ENCODE results near the gene PDP2. TPM values are rescaled to one million over a fixed set of nuclear protein-coding genes. Genes with fewer than 3 reads are reported as not detected.

PDP2 gene
- total RNA-seq, 4 donors from 2014 or later: 3.7 to 11.7 (median 5.8) TPM

- Histone ChIP-seq H3K4me1 (peaks cover 3 to 25% (median 21%) of the 10 kb centered on the region in 3 donors), H3K4me3 (no peak overlapping the region), H3K36me3 (no peaks in the 10 kb centered on the region), H3K9me3 (no peaks in the 10 kb centered on the region), H3K27ac (no peak overlapping the region), H3K27me3 (no peaks in the 10 kb centered on the region)
- no peak for TF ChIP-seq POLR2A (IDR thresholded peaks at IDR 0.05)
- no peak for TF ChIP-seq EP300 (IDR thresholded peaks at IDR 0.05)
- no peak for TF ChIP-seq POLR2AphosphoS5 (IDR thresholded peaks at IDR 0.05)
- no peak for TF ChIP-seq CTCF (IDR thresholded peaks at IDR 0.05)
- no peak for ATAC-seq
- 80 to 95% methylated on average over 1 to 2 of the region's 14 CpGs for WGBS, 2 donors (ENCODE audit: low coverage in 1 of 2)
These were observed 28.6 kb downstream of the PDP2 start for GRCh38 chr16:66908762-66909559.

DNA sequence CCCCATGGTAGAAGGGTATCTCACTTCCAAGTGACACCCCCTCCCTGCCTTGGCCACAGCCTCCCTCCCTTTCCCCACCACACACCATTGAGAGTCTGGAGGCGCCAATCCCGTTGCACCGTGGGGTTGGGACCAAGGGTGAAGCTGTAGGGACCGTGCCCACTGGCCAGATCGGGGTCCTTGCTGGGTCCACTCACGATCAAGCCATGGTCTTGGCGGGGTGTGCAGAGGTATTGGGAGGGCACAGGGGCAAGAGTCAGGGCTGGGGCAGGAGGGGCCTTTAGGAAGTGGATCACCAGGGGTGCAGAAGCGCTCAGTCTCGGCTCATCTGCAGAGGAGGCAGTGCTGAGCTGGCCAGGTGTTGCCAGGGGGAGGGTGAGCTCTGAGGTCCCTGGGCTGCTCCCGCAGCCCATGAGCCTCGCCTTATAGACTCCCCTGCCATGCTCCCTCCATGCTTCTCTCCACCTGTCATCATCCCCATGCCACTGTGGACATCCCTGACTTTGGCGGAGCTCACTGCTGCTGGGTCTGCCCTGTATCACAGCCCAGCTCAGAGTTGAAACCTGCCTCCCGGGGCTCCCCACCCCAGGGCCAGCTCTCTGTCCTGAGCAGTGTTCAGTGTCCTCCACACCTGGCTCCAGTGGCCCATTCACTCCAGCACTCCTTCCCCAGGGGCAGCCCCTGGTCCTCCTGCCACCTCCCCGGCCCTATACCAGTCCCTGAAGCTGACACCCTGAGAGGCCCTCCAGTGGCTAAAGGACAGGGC lies 30.0 kb downstream of the PDP2 start:
- no peaks in the 10 kb centered on the region for H3K9me3 ChIP-seq
- 86% methylated on average over 1 of the region's 14 CpGs; no CpG with 5 or more reads in 1 of the 2 donors for WGBS, 2 donors (ENCODE audit: low coverage in 1 of 2)
- no peak for TF ChIP-seq CTCF (IDR thresholded peaks at IDR 0.05)
- TF ChIP-seq POLR2A (IDR thresholded peaks at IDR 0.05): no peak
- no peak for TF ChIP-seq POLR2AphosphoS5 (IDR thresholded peaks at IDR 0.05)
- no peak for TF ChIP-seq EP300 (IDR thresholded peaks at IDR 0.05)
- no peak for ATAC-seq
- H3K4me3 ChIP-seq: no peak overlapping the region
- no peaks in the 10 kb centered on the region for H3K36me3 ChIP-seq
- peaks cover 0 to 11% (median 7%) of the 10 kb centered on the region in 3 donors for H3K4me1 ChIP-seq
- no peaks in the 10 kb centered on the region for H3K27me3 ChIP-seq
- H3K27ac ChIP-seq: no peak overlapping the region

DNA sequence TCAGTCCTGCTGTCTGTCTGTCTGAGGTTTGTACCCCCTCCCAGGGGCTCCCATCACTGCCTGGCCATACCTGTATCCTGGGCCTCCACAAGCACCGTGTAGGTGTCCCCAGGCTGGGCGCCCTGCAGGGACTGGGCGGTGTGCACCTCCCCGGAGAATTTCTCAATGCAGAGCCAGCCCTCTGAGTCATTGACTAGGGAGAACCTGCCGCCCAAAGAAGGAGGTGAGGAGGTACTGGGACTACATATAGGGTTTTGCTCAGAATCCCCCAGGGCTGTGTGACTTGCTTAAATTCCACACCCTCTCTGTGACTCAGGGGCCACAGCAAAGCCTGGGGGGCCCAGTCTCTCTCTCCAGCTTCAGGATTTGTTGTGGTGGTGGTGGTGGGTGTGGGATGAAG lies 30.8 kb downstream of the PDP2 start:
- H3K4me1 ChIP-seq: peaks cover 0 to 3% (median under 1%) of the 10 kb centered on the region in 3 donors
- WGBS, 2 donors (ENCODE audit: low coverage in 1 of 2): 65% methylated on average over 5 of the region's 5 CpGs; no CpG with 5 or more reads in 1 of the 2 donors
- no peaks in the 10 kb centered on the region for H3K36me3 ChIP-seq
- H3K4me3 ChIP-seq: no peak overlapping the region
- no peak for ATAC-seq
- TF ChIP-seq POLR2A (IDR thresholded peaks at IDR 0.05): no peak
- no peak for TF ChIP-seq EP300 (IDR thresholded peaks at IDR 0.05)
- no peak for TF ChIP-seq CTCF (IDR thresholded peaks at IDR 0.05)
- no peak for TF ChIP-seq POLR2AphosphoS5 (IDR thresholded peaks at IDR 0.05)
- no peaks in the 10 kb centered on the region for H3K27me3 ChIP-seq
- H3K9me3 ChIP-seq: no peaks in the 10 kb centered on the region
- H3K27ac ChIP-seq: no peak overlapping the region

DNA sequence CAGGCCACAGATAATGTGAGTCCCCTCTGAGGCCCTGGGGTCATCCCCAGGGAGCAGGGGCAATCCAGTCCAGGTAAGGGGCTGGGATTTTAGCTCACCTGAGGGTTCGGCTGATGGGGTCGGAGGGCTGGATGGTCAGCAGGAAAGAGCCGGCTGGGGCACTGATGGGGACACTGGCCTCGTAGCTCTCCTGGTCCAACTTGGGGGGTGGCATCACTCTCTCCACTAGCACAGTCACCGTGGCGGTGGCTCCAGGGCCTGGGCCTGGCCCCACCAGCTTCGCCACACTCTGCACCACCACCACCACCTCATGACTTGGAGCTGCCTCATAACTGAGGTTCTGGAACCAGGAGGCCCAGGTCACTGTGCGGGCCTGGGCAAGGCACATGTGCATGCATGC lies 31.5 kb downstream of the PDP2 start:
- H3K9me3 ChIP-seq: no peaks in the 10 kb centered on the region
- H3K36me3 ChIP-seq: no peaks in the 10 kb centered on the region
- no peaks in the 10 kb centered on the region for H3K4me1 ChIP-seq
- no peak for TF ChIP-seq CTCF (IDR thresholded peaks at IDR 0.05)
- no peaks in the 10 kb centered on the region for H3K27me3 ChIP-seq
- H3K27ac ChIP-seq: no peak overlapping the region
- no peak for ATAC-seq
- H3K4me3 ChIP-seq: no peak overlapping the region
- WGBS, 2 donors (ENCODE audit: low coverage in 1 of 2): no CpG with 5 or more reads among the region's 8 CpGs
